ENCODE data around the gene P4HB. TPM values are rescaled to one million over a fixed set of nuclear protein-coding genes. Genes with fewer than 3 reads are reported as not detected.

P4HB gene
- total and polyA plus RNA-seq, 2 experiments from 2014 or later = 1,651 to 3,203 TPM

DNA sequence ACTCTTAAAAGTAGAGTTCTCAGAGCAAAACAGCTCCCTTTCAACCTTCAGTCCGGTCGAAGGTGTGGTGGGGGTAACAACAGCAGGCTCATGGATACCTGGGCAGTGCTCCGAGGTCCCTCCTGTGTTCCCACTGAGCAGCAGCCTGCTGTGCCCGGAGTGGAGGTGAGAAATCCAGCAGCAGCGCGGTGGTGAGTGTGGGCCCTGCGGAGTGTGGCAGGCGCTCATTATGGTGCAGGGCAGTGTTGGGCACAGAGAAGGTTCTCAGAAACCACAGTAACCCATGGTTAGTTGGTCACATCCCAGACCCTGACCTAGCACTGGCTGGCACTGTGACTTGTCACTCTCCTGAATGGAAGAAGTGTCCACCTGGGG lies 5.0 kb upstream of the P4HB start:
- Histone ChIP-seq H3K9me2 (ENCODE audit: insufficient read depth) (no peaks in the 10 kb centered on the region), H3K27me3 (replicated peaks; ENCODE audit: insufficient read depth) (no peaks in the 10 kb centered on the region), H3K36me3 (ENCODE audit: low read depth) (no peaks in the 10 kb centered on the region), H3K9ac (peak overlapping the region; percentile 44; the same call in 1 of the 2 replicates), H3K27ac (peak overlapping the region; percentile 90; the same call in 1 of the 2 replicates), H4K20me1 (ENCODE audit: insufficient read depth) (no peaks in the 10 kb centered on the region), H3K4me2 (ENCODE audit: unreplicated experiment) (no peak overlapping the region), H3K79me2 (ENCODE audit: insufficient read depth) (peaks cover 64% of the 10 kb centered on the region), H3K4me1 (ENCODE audit: insufficient read depth) (peaks cover 21% of the 10 kb centered on the region), H3K4me3 (no peak overlapping the region), H2AFZ (no peak overlapping the region), H3F3A (ENCODE audit: insufficient read depth) (peaks cover 45% of the 10 kb centered on the region), H3K9me3 (ENCODE audit: low read depth) (no peaks in the 10 kb centered on the region)
- in situ Hi-C loops (cut with MboI) = no loop called here
- 93 to 96% methylated on average over 8 of the region's 8 CpGs for WGBS, 2 experiments (ENCODE audit: low coverage in 1 of 2, low lambda C conversion rate in 2 of 2, missing lambda C conversion rate in 2 of 2)
- TF ChIP-seq EZH2 (IDR thresholded peaks at IDR 0.05; ENCODE audit: insufficient read depth, poor library complexity, severe bottlenecking) (no peak), EZH2phosphoT487 (IDR thresholded peaks at IDR 0.05; ENCODE audit: insufficient read depth, low read depth) (no peak)
- DNase-seq = no peak

DNA sequence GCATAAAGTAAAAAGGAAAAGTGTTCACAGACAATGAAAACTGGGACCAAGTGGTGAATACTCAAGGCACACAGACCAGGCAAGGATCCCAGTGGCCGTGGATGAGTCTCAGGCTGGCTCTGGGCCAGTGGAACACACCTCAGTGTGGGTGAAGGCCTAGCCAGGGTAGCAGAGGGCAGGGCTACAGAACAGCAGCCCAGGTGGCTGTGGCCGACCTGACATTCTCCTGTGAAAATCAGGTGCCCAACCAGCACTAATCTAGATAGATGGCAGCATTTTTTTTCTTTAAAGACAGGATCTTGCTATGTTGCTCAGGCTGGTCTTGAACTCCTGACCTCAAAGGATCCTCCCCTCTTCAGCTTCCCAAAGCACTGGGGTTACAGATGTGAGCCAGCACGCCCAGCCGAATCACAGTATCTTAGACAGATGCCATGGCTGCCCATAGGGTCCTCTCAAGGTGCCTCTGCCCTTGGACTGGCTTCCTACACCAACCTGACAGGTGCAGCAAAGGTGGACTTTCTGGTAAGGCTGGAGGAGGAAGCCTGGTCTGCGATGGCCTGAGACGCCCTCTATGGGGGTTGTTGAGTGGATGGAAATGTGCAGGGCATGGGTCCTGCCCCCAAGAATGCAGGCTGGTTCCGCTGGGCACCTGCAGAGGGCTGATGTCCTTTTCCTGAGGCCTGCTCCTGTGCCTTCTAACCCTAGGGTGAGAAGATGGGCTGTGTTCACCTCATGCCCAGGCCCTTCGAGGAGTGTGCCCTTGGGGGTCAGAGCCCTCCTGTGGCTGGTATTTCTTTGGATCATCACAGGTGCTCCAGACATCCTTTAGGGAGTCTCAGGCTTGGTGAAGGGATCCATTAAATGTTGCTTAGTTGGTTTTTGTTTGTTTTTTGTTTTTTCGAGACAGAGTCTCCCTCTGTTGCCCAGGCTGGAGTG lies 3.8 kb upstream of the P4HB start:
- H3K79me2 ChIP-seq (ENCODE audit: insufficient read depth) = peaks cover 64% of the 10 kb centered on the region
- H3F3A ChIP-seq (ENCODE audit: insufficient read depth) = peaks cover 45% of the 10 kb centered on the region
- peak overlapping the region; percentile 11; the same call in 1 of the 2 replicates for H3K9ac ChIP-seq
- H3K4me3 ChIP-seq = no peak overlapping the region
- no peaks in the 10 kb centered on the region for H3K9me2 ChIP-seq (ENCODE audit: insufficient read depth)
- no peaks in the 10 kb centered on the region for H3K9me3 ChIP-seq (ENCODE audit: low read depth)
- no peak overlapping the region for H2AFZ ChIP-seq
- WGBS, 2 experiments (ENCODE audit: low coverage in 1 of 2, low lambda C conversion rate in 2 of 2, missing lambda C conversion rate in 2 of 2) = 84% methylated on average over 9 of the region's 9 CpGs
- no peaks in the 10 kb centered on the region; the same call in 1 of the 2 replicates for H3K36me3 ChIP-seq (ENCODE audit: low read depth)
- no peak overlapping the region for H3K4me2 ChIP-seq (ENCODE audit: unreplicated experiment)
- H3K4me1 ChIP-seq (ENCODE audit: insufficient read depth) = peaks cover 21% of the 10 kb centered on the region
- peak overlapping the region; percentile 96 for H3K27ac ChIP-seq
- in situ Hi-C loops (cut with MboI) = no loop called here
- peak; percentile 39 for DNase-seq
- no peaks in the 10 kb centered on the region for H4K20me1 ChIP-seq (ENCODE audit: insufficient read depth)
- TF ChIP-seq EZH2phosphoT487 (IDR thresholded peaks at IDR 0.05; ENCODE audit: insufficient read depth, low read depth) (no peak), EZH2 (IDR thresholded peaks at IDR 0.05; ENCODE audit: insufficient read depth, poor library complexity, severe bottlenecking) (no peak)
- H3K27me3 ChIP-seq (replicated peaks; ENCODE audit: insufficient read depth) = no peaks in the 10 kb centered on the region

DNA sequence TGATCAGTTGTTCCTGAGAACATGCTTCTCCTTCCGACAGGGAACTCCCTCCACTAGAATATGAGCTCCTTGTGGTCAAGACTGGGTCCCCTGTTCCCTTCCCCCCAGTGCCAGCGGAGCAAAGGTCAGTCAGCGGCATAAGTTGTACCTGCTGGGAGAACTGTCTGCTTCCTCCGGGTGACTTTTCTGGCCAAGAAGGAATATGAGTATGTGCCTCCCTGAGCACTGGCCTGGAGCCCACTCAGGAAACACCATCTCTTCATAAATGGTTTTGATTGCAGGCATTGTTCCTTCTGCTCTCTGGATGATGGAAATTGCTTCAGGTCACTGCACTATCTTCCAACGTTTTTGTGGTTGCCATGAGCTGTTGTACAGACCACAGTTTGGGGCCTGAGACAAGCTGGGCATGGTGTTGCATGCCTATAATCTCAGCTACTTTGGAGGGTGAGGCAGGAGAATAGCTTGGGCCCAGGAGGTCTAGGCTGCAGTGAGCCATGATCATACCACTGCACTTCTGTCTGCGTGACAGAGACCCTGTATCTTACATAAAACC lies 2.9 kb upstream of the P4HB start:
- WGBS, 2 experiments (ENCODE audit: low coverage in 1 of 2, low lambda C conversion rate in 2 of 2, missing lambda C conversion rate in 2 of 2) = 73 to 76% methylated on average over 6 of the region's 6 CpGs
- Histone ChIP-seq H3F3A (ENCODE audit: insufficient read depth) (peaks cover 45% of the 10 kb centered on the region), H3K9me2 (ENCODE audit: insufficient read depth) (no peaks in the 10 kb centered on the region), H3K27me3 (replicated peaks; ENCODE audit: insufficient read depth) (no peaks in the 10 kb centered on the region), H3K9ac (peak overlapping the region; percentile 37; the same call in 1 of the 2 replicates), H3K36me3 (ENCODE audit: low read depth) (no peaks in the 10 kb centered on the region; the same call in 1 of the 2 replicates), H4K20me1 (ENCODE audit: insufficient read depth) (no peaks in the 10 kb centered on the region), H3K4me1 (ENCODE audit: insufficient read depth) (peaks cover 22% of the 10 kb centered on the region), H3K9me3 (ENCODE audit: low read depth) (no peaks in the 10 kb centered on the region), H2AFZ (no peak overlapping the region), H3K4me2 (ENCODE audit: unreplicated experiment) (peak overlapping the region; percentile 94), H3K4me3 (peak overlapping the region; percentile 7; the same call in 1 of the 2 replicates), H3K79me2 (ENCODE audit: insufficient read depth) (peaks cover 70% of the 10 kb centered on the region), H3K27ac (peak overlapping the region; percentile 96)
- DNase-seq = peak; percentile 50
- in situ Hi-C loops (cut with MboI) = no loop called here
- TF ChIP-seq EZH2phosphoT487 (IDR thresholded peaks at IDR 0.05; ENCODE audit: insufficient read depth, low read depth) (no peak), EZH2 (IDR thresholded peaks at IDR 0.05; ENCODE audit: insufficient read depth, poor library complexity, severe bottlenecking) (no peak)

DNA sequence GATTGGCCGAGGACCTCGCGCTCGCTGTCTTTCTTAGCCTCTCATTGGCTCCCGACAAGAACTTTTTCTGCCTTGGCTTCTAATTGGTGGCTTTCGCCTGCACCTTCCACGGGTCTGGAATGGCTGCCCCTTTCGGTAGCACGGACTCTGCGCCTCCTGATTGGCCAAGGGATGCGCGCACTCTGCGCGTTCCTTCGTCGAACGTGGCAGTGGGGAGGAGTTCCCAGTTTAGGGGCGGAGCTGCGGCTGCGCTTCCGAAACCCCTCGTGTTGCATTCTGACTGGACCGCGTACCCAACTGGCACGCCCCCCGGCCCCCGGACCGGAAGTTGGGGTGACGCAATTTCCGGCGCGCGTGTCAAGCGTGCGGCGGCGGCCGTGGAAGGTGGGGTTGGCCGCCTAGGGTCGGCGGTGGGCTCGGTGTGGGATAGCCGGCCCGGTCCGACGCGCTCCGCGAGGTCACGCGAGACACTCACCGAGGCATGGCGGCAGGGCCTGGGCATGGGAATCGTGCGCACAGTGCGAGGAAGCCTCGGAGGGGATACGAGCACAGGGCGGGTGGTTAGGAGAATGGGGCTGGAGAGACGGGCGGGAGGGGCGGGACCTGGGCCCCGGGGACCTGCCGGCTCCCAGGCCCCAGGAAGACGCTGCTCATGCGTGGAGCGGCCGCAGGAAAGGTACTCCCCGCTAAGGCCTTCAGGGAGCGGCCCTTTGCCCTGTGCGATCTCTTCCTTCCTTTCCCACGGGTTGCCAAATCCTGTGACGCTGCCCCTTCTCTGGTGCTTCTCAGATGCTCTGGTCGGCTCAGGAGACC lies 627 bp upstream of the P4HB start:
- Histone ChIP-seq H4K20me1 (ENCODE audit: insufficient read depth) (no peaks in the 10 kb centered on the region), H3K36me3 (ENCODE audit: low read depth) (peaks cover 11% of the 10 kb centered on the region; the same call in 1 of the 2 replicates)

More for the DNA sequence above, 627 bp upstream of the P4HB start:
- in situ Hi-C loops (cut with MboI) = no loop called here
- H3K4me1 ChIP-seq (ENCODE audit: insufficient read depth) = peaks cover 36% of the 10 kb centered on the region
- TF ChIP-seq EZH2 (IDR thresholded peaks at IDR 0.05; ENCODE audit: insufficient read depth, poor library complexity, severe bottlenecking) (no peak), EZH2phosphoT487 (IDR thresholded peaks at IDR 0.05; ENCODE audit: insufficient read depth, low read depth) (no peak)
- DNase-seq = peak; percentile 100
- H3K9me3 ChIP-seq (ENCODE audit: low read depth) = no peaks in the 10 kb centered on the region
- no peaks in the 10 kb centered on the region for H3K9me2 ChIP-seq (ENCODE audit: insufficient read depth)
- peak overlapping the region; percentile 85 for H3K4me3 ChIP-seq
- peaks cover 89% of the 10 kb centered on the region for H3K79me2 ChIP-seq (ENCODE audit: insufficient read depth)
- H3K9ac ChIP-seq = peak overlapping the region; percentile 97
- peak overlapping the region; percentile 96 for H3K27ac ChIP-seq
- no peaks in the 10 kb centered on the region for H3K27me3 ChIP-seq (replicated peaks; ENCODE audit: insufficient read depth)
- no peak overlapping the region for H2AFZ ChIP-seq
- peak overlapping the region; percentile 94 for H3K4me2 ChIP-seq (ENCODE audit: unreplicated experiment)
- 1 to 3% methylated on average over 66 to 71 of the region's 74 CpGs for WGBS, 2 experiments (ENCODE audit: low coverage in 1 of 2, low lambda C conversion rate in 2 of 2, missing lambda C conversion rate in 2 of 2)
- peaks cover 35% of the 10 kb centered on the region for H3F3A ChIP-seq (ENCODE audit: insufficient read depth)

All from GM23248 (cell line).